Activated CD8-positive, alpha-beta T cell treated with anti-CD3 and anti-CD28 coated beads for 36 hours (primary cell): ENCODE data around the gene KLRC4. TPM values are rescaled to one million over a fixed set of nuclear protein-coding genes. Genes with fewer than 3 reads are reported as not detected.

ENCODE experiments used
- ATAC-seq: fragments of 200-7000 bp; cut with Tn5 transposase; one replicate; pipeline ENCODE4 v1.10.0; 2021; ENCODE audit warnings: mild to moderate bottlenecking, moderate library complexity
- CTCF ChIA-PET: fragments of 350-600 bp; sonication (Branson Sonifier 250); formaldehyde crosslinking; loops from one replicate; lab custom pipeline; 2021; ENCODE audit warnings: antibody characterized with exemption; lab: Charles Lee
- POLR2A ChIA-PET: fragments of 350-600 bp; sonication (Branson Sonifier 250); formaldehyde crosslinking; loops from one replicate; lab custom pipeline; 2021; ENCODE audit warnings: antibody characterized with exemption; lab: Charles Lee
- DNase-seq: peaks from one replicate; pipeline ENCODE4 v3.0.0-alpha.2; 2020
- H3K27ac Mint-ChIP-seq: one replicate; pipeline ENCODE4 v1.8.0; 2021; ENCODE audit warnings: mild to moderate bottlenecking, mixed read lengths
- H3K27me3 Mint-ChIP-seq: one replicate; pipeline ENCODE4 v1.8.0; 2021; ENCODE audit warnings: mixed read lengths
- H3K36me3 Mint-ChIP-seq: one replicate; pipeline ENCODE4 v1.8.0; 2021; ENCODE audit warnings: low read depth, mixed read lengths
- H3K4me1 Mint-ChIP-seq: one replicate; pipeline ENCODE4 v1.8.0; 2021; ENCODE audit warnings: low read depth, mixed read lengths
- H3K4me3 Mint-ChIP-seq: one replicate; pipeline ENCODE4 v1.8.0; 2021; ENCODE audit warnings: mild to moderate bottlenecking, moderate library complexity, mixed read lengths
- H3K9me3 Mint-ChIP-seq: one replicate; pipeline ENCODE4 v1.8.0; 2021; ENCODE audit warnings: mixed read lengths
- CTCF ChIP-seq: fragments of 200-600 bp; IDR thresholded peaks from one replicate; pipeline ENCODE4 v1.8.0; 2022; ENCODE audit warnings: antibody characterized with exemption, mild to moderate bottlenecking
- intact Hi-C: fragments of 100-400 bp; cut with micrococcal nuclease; formaldehyde crosslinking; loops from one replicate; pipeline ENCODE4 v1.10.0; 2022
- total RNA-seq, 2 experiments: library from RNA; stranded (reverse); gene quantifications; one replicate each; pipeline ENCODE4 v1.2.3, GENCODE V29; 2021

The KLRC4 gene
- total RNA-seq, 2 experiments from 2014 or later, result 2.9 to 3.7 TPM

- no peak for ATAC-seq
Measured at GRCh38 chr12:10365696-10366405, 43.7 kb downstream of the KLRC4 start.

GRCh38 chr12:10364815-10365622, 44.5 kb downstream of the KLRC4 start:
- Mint-ChIP-seq H3K4me1 (peaks cover 41% of the 10 kb centered on the region), H3K36me3 (peaks cover 50% of the 10 kb centered on the region), H3K9me3 (peaks cover 7% of the 10 kb centered on the region), H3K27me3 (no peaks in the 10 kb centered on the region), H3K4me3 (no peak overlapping the region), H3K27ac (no peak overlapping the region)
- ATAC-seq (peak; percentile 62), DNase-seq (peak; percentile 83)
- CTCF ChIA-PET, result interaction anchor here (0.9 to 4.0 kb wide), 13 partner anchors 21 to 385 kb away, joined by 3 to 37 read pairs (median 5); no protein-coding TSS in a partner anchor
- no peak for TF ChIP-seq CTCF
- intact Hi-C loops, result loop anchor here (2.0 to 10.0 kb wide), 6 partner anchors 26 to 190 kb away; partner anchors contain the start of gene KLRK1
- POLR2A ChIA-PET, result interaction anchor here (0.6 to 4.6 kb wide), 21 partner anchors 9 to 695 kb away, joined by 3 to 18 read pairs (median 4); partner anchors contain the start of genes CLEC1A and STYK1

More at GRCh38 chr12:10365696-10366405, 43.7 kb downstream of the KLRC4 start:
- H3K4me1 Mint-ChIP-seq, result peaks cover 41% of the 10 kb centered on the region
- no peak for DNase-seq
- CTCF ChIA-PET, result interaction anchor here (0.6 to 4.0 kb wide), 29 partner anchors 8 to 384 kb away, joined by 3 to 37 read pairs (median 6); partner anchors contain the start of gene YBX3
- H3K36me3 Mint-ChIP-seq, result peaks cover 50% of the 10 kb centered on the region
- POLR2A ChIA-PET, result interaction anchor here (0.9 to 4.6 kb wide), 17 partner anchors 8 to 308 kb away, joined by 3 to 18 read pairs (median 3); partner anchors contain the start of gene STYK1
- H3K27ac Mint-ChIP-seq, result no peak overlapping the region
- no peaks in the 10 kb centered on the region for H3K27me3 Mint-ChIP-seq
- H3K4me3 Mint-ChIP-seq, result no peak overlapping the region
- intact Hi-C loops, result loop anchor here (2.0 to 10.0 kb wide), 5 partner anchors 25 to 189 kb away; partner anchors contain the start of gene KLRK1
- H3K9me3 Mint-ChIP-seq, result peaks cover 3% of the 10 kb centered on the region
- no peak for TF ChIP-seq CTCF

- DNase-seq (peak; percentile 60), ATAC-seq (peak; percentile 64)
- ChIA-PET CTCF (interaction anchor here (0.8 to 4.0 kb wide), 7 partner anchors 22 to 386 kb away, joined by 3 to 37 read pairs (median 5); no protein-coding TSS in a partner anchor), POLR2A (interaction anchor here (0.6 to 3.6 kb wide), 12 partner anchors 21 to 333 kb away, joined by 3 to 15 read pairs (median 4); partner anchors contain the start of gene CLEC1A)
- intact Hi-C loops, result loop anchor here (2.0 to 10.0 kb wide), 5 partner anchors 27 to 191 kb away; partner anchors contain the start of gene KLRK1
- Mint-ChIP-seq H3K27me3 (no peaks in the 10 kb centered on the region), H3K27ac (no peak overlapping the region), H3K36me3 (peaks cover 49% of the 10 kb centered on the region), H3K9me3 (peaks cover 7% of the 10 kb centered on the region), H3K4me1 (peaks cover 41% of the 10 kb centered on the region), H3K4me3 (no peak overlapping the region)
- TF ChIP-seq CTCF, result no peak
Measured at GRCh38 chr12:10363914-10364814, 45.4 kb downstream of the KLRC4 start.

- H3K27ac Mint-ChIP-seq, result no peak overlapping the region
- no peaks in the 10 kb centered on the region for H3K27me3 Mint-ChIP-seq
- H3K9me3 Mint-ChIP-seq, result peaks cover 9% of the 10 kb centered on the region
- POLR2A ChIA-PET, result interaction anchor here (0.8 to 3.6 kb wide), 5 partner anchors 22 to 43 kb away, joined by 3 to 15 read pairs (median 4); no protein-coding TSS in a partner anchor
- H3K4me1 Mint-ChIP-seq, result peaks cover 43% of the 10 kb centered on the region
- CTCF ChIA-PET, result interaction anchor here (0.8 to 4.0 kb wide), 2 partner anchors 33 to 128 kb away, joined by 3 to 26 read pairs; no protein-coding TSS in a partner anchor
- H3K36me3 Mint-ChIP-seq, result peaks cover 50% of the 10 kb centered on the region
- no peak overlapping the region for H3K4me3 Mint-ChIP-seq
- DNase-seq, result peak; percentile 51
- intact Hi-C loops, result loop anchor here (5.0 to 10.0 kb wide), 4 partner anchors 41 to 191 kb away; no protein-coding TSS in a partner anchor
- ATAC-seq, result no peak
- TF ChIP-seq CTCF, result no peak
Measured at GRCh38 chr12:10363658-10363913, 46.0 kb downstream of the KLRC4 start.
